OCI-LY7 (cell line): ENCODE measurements around the gene SMG6. TPM values are rescaled to one million over a fixed set of nuclear protein-coding genes. Genes with fewer than 3 reads are reported as not detected.
A peak's percentile ranks its signal among the peaks of the same experiment; 100 is the strongest.

Experiments
- BruUV-seq: library from RNA; stranded (reverse); fragments of 400-500 nt; replicated peaks from 2 replicates; lab custom pipeline; 2021; lab: Mats Ljungman, UMichigan
- CTCF ChIA-PET: fragments of 300-600 bp; sonication (Branson Sonifier 250); formaldehyde crosslinking; loops from one replicate; lab custom pipeline; 2022; ENCODE audit warnings: antibody characterized with exemption; ENCODE audit not compliant: unreplicated experiment; lab: Charles Lee
- POLR2A ChIA-PET: fragments of 300-600 bp; sonication (Branson Sonifier 250); formaldehyde crosslinking; loops from one replicate; lab custom pipeline; 2022; ENCODE audit warnings: antibody characterized with exemption; lab: Charles Lee
- DNase-seq: peaks from one replicate; pipeline ENCODE4 v3.0.0-alpha.2; 2015; ENCODE audit warnings: low spot score
- H2AFZ ChIP-seq: fragments of 200-600 bp; sonication (generic), shearing (Covaris generic); 2 replicates; pipeline ENCODE4 v1.6.1; 2014; ENCODE audit warnings: mild to moderate bottlenecking, antibody characterized with exemption, low read length, moderate library complexity
- H3K27ac ChIP-seq: fragments of 200-600 bp; sonication (generic); 2 replicates; pipeline ENCODE4 v1.5.1; 2014; ENCODE audit warnings: mixed run types, low read depth, mild to moderate bottlenecking, moderate library complexity, low read length, inconsistent platforms; ENCODE audit not compliant: poor library complexity, severe bottlenecking
- H3K36me3 ChIP-seq: fragments of 200-600 bp; sonication (generic); 2 replicates; pipeline ENCODE4 v1.6.1; 2014; ENCODE audit warnings: mild to moderate bottlenecking, antibody characterized with exemption, low read length, moderate library complexity, mixed read lengths; ENCODE audit not compliant: insufficient read depth
- H3K4me1 ChIP-seq: fragments of 200-600 bp; sonication (generic); 2 replicates; pipeline ENCODE4 v1.5.1; 2014; ENCODE audit warnings: mild to moderate bottlenecking, low read length; ENCODE audit not compliant: insufficient read depth, poor library complexity, severe bottlenecking
- H3K4me2 ChIP-seq: fragments of 200-600 bp; sonication (generic); 2 replicates; pipeline ENCODE4 v1.6.1; 2014; ENCODE audit warnings: mild to moderate bottlenecking, low read length
- H3K4me3 ChIP-seq: fragments of 200-600 bp; sonication (generic); 2 replicates; pipeline ENCODE4 v1.5.1; 2014; ENCODE audit warnings: mild to moderate bottlenecking, low read depth, low read length; ENCODE audit not compliant: poor library complexity, severe bottlenecking
- H3K79me2 ChIP-seq: fragments of 200-600 bp; sonication (generic); 2 replicates; pipeline ENCODE4 v1.6.1; 2016; ENCODE audit warnings: low read depth, mild to moderate bottlenecking, low read length, moderate library complexity, mixed read lengths; ENCODE audit not compliant: insufficient read depth
- H3K9me2 ChIP-seq: fragments of 200-600 bp; sonication (generic); 2 replicates; pipeline ENCODE4 v1.6.1; 2016; ENCODE audit warnings: mild to moderate bottlenecking, low read length, mixed read lengths; ENCODE audit not compliant: insufficient read depth
- H3K9me3 ChIP-seq: fragments of 200-600 bp; sonication (generic); 2 replicates; pipeline ENCODE4 v1.6.1; 2014; ENCODE audit warnings: mild to moderate bottlenecking, mixed run types, low read length, mixed read lengths
- H4K20me1 ChIP-seq: fragments of 200-600 bp; sonication (generic); 2 replicates; pipeline ENCODE4 v1.6.1; 2014; ENCODE audit warnings: mild to moderate bottlenecking, antibody characterized with exemption, low read length, moderate library complexity, mixed read lengths; ENCODE audit not compliant: insufficient read depth
- EZH2phosphoT487 ChIP-seq: fragments of 200-600 bp; sonication (generic); IDR thresholded peaks from 2 replicates; pipeline ENCODE4 v1.6.1; 2018; ENCODE audit warnings: low read depth, borderline replicate concordance, mild to moderate bottlenecking, mixed run types, antibody characterized with exemption, low read length, moderate library complexity, mixed read lengths
- intact Hi-C: fragments of 100-400 bp; cut with micrococcal nuclease; formaldehyde crosslinking; loops from one replicate; pipeline ENCODE4 v1.10.0; 2022; ENCODE audit not compliant: unreplicated experiment
- total RNA-seq, 2 experiments: library from RNA; depleted of rRNA in 1 of 2; stranded (reverse); fragments of >200 nt in 1 of 2; shearing (Covaris generic) in 1 of 2; gene quantifications; 2 replicates each; pipeline ENCODE4 v1.2.3, GENCODE V29; 2014 to 2022
- TF ChIP-seq, protein P1 (sequence below): fragments of 200-600 bp; sonication (generic); conservative IDR thresholded peaks from 2 replicates; pipeline ENCODE4 v1.5.1; 2014; ENCODE audit warnings: mild to moderate bottlenecking, antibody characterized with exemption, low read length, moderate library complexity, mixed read lengths

The SMG6 gene
- total RNA-seq, 2 experiments from 2014 or later: 12.5 to 17.8 TPM

DNA sequence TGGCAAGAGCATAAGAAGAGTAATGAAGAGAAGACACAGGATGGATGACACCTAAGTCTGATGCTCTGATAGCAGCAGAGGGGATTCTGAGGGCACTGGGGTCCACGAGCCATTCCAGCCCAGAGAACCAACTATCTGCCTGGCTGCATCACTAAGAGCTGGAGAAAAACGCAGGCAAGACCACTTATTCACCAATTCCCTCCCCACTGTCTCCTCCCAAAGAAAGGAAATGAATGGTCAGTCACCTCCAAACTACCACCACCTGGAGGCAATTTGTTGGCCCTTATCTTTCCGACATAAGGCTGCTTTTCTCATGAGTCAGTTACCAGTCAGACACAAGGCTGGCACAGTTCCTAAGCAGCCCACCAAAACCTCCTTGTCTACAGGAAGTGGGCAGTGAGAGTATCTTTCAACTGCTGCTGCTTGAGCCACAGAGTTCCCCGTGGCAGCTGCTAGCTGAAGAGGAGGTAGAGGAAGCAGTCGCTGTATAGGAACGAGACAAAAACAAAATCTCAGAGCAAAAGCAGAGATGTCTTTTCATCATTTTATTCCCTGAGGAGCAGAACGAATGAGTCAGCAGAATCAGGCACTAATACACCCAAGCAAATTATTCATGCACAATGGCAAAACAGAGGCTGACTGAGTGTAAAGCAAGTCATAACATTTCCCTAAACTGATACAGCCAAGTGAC, 111.1 kb downstream of the SMG6 start:
- no TSS peak for BruUV-seq
- peak; percentile 66 for DNase-seq
- Histone ChIP-seq H4K20me1 (no peaks in the 10 kb centered on the region), H3K79me2 (no peaks in the 10 kb centered on the region), H3K9me3 (no peaks in the 10 kb centered on the region), H3K27ac (no peak overlapping the region), H3K9me2 (no peaks in the 10 kb centered on the region), H3K4me3 (no peak overlapping the region), H3K36me3 (peaks cover 3% of the 10 kb centered on the region; the same call in 1 of the 2 replicates), H2AFZ (no peak overlapping the region), H3K4me2 (peak overlapping the region; percentile 40; the same call in 1 of the 2 replicates), H3K4me1 (peaks cover 11% of the 10 kb centered on the region)
- no peak for TF ChIP-seq EZH2phosphoT487
- TF ChIP-seq, protein P1, sequence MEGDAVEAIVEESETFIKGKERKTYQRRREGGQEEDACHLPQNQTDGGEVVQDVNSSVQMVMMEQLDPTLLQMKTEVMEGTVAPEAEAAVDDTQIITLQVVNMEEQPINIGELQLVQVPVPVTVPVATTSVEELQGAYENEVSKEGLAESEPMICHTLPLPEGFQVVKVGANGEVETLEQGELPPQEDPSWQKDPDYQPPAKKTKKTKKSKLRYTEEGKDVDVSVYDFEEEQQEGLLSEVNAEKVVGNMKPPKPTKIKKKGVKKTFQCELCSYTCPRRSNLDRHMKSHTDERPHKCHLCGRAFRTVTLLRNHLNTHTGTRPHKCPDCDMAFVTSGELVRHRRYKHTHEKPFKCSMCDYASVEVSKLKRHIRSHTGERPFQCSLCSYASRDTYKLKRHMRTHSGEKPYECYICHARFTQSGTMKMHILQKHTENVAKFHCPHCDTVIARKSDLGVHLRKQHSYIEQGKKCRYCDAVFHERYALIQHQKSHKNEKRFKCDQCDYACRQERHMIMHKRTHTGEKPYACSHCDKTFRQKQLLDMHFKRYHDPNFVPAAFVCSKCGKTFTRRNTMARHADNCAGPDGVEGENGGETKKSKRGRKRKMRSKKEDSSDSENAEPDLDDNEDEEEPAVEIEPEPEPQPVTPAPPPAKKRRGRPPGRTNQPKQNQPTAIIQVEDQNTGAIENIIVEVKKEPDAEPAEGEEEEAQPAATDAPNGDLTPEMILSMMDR: no peak
- POLR2A ChIA-PET: interaction anchor here (0.7 kb wide), 1 partner anchor 282 kb away, joined by 3 read pairs; no protein-coding TSS in a partner anchor
- intact Hi-C loops: no loop called here
- CTCF ChIA-PET: no interaction called here

DNA sequence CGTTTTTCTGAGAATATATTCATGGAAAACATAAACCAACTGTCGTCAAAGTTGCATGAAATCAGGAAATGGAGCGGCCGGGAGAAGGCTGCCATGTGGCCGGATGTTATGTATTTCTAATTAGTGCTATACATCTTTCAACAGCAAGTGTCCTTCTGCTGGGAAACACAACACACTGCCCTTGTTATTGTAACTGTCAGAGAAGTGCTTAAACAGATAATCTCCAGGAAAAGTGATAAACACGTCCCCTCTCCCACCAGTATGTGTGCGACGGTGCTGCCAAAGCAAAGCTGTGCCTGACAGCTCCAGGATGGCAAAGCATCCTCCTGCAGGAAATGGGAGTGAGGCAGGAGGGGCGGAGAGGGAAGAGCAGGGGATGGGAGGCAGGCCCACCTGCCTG, 111.8 kb downstream of the SMG6 start:
- Histone ChIP-seq H3K9me2 (no peaks in the 10 kb centered on the region), H3K79me2 (no peaks in the 10 kb centered on the region), H3K4me1 (peaks cover 11% of the 10 kb centered on the region), H2AFZ (no peak overlapping the region), H3K27ac (no peak overlapping the region), H3K4me3 (no peak overlapping the region), H3K4me2 (no peak overlapping the region), H3K9me3 (no peaks in the 10 kb centered on the region), H4K20me1 (no peaks in the 10 kb centered on the region), H3K36me3 (peaks cover 3% of the 10 kb centered on the region; the same call in 1 of the 2 replicates)
- no peak for DNase-seq
- CTCF ChIA-PET: no interaction called here
- POLR2A ChIA-PET: no interaction called here
- intact Hi-C loops: no loop called here
- TF ChIP-seq EZH2phosphoT487: no peak
- TF ChIP-seq, protein P1: no peak
- no TSS peak for BruUV-seq

DNA sequence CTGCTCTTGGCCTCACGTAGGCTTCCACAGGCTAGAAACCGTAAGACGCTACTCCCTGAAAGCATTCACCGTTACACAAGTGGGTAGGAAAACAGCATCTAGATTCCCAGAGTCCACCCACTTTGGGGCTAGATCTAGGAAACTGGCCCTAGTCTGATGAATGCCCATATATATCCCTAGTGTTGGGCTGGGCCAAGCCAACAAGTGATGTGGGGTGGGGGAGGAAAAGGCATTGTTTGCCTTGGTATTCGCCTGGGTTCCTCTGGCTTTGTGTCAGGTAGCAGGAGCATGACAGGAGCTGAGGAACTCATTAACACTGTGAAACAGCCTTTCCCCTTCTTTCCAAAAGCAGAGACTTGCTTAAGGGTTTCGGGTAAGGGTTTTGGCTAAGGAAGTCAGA, 112.4 kb downstream of the SMG6 start:
- Histone ChIP-seq H3K9me3 (no peaks in the 10 kb centered on the region), H3K4me2 (no peak overlapping the region), H3K9me2 (no peaks in the 10 kb centered on the region), H3K27ac (no peak overlapping the region), H3K4me1 (peaks cover 11% of the 10 kb centered on the region), H3K4me3 (no peak overlapping the region), H2AFZ (no peak overlapping the region), H3K79me2 (no peaks in the 10 kb centered on the region), H4K20me1 (no peaks in the 10 kb centered on the region), H3K36me3 (peaks cover 7% of the 10 kb centered on the region)
- TF ChIP-seq EZH2phosphoT487: no peak
- TF ChIP-seq, protein P1: no peak
- ChIA-PET CTCF (no interaction called here), POLR2A (no interaction called here)
- no peak for DNase-seq
- BruUV-seq: no TSS peak
- intact Hi-C loops: no loop called here
